Stimulated activated CD8-positive, alpha-beta memory T cell treated with anti-CD3 and anti-CD28 coated beads, Interleukin-2, amount 100 ng/mL, for 48 hours (primary cell): ENCODE results near the gene LRMDA.

Source experiments
- DNase-seq, 2 donors: peaks; one replicate each; pipeline ENCODE4 v3.0.0-alpha.2; 2020; ENCODE audit warnings: low read depth in 2 of 2

The LRMDA gene

DNA sequence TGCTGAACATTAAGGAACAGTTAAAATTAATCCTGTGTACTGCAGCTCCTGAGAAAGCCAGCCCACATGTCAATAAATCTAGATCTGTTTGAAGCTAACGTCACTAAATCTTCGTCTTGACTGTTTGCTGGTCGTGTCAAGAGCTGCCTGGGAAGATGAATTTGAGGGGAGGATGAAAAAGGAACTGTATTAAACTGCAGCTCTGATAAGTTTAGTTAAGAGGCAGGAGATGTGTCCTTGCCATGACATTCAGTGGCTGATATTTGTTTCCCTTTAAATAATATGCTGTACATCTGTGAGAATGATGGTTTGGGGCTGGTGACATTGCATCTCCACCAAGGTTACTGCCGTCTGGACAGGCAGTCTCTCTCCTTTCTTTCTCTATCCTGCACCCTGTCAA, 435.3 kb downstream of the LRMDA start:
- DNase-seq: no peak

DNA sequence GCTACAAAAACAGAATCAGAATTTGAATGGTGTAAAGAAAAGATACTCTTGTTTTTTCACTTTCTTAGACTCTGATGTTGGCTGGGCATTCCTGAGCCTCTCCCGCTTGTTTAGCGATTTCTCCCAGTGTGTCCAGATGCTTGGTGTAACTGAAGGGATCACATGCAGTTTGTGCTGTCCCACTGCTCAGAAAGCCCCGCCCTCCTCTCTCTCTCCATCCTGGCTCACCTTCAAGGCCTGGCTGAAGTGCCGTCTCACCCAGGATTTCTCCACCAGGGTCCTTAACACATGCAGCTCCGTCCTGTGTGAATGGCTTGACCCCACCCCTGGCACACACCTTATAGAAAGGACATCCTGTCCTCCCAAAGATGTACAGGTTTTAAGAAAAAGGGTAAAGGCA, 437.1 kb downstream of the LRMDA start:
- DNase-seq: no peak

DNA sequence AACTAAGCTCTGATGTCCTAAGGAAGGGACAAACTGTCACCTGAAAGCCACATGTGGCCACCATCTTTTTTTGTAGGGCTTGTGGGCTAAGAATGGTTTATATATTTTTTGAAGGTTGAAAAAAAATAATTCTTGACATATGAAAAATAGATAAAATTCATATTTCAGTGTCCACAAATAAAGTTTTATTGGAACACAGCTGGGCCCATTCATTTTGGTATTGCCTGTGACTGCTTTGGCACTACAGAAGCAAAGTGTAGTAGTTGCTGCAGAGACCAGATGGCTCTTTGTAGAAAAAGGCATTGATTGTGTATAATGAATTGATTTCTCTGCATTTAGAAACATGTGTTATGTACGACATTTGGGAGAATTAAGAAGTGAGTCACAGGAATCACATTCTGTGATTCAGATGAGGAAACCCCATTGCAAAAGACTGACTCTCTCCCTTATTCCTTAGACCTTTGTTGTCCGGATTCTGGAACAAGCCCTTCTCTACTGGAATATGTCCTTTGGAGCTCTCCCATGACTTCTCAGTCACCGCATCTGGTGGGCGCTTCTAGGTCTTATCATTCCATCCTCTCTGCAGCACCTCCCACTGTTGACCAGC, 438.7 kb downstream of the LRMDA start:
- no peak for DNase-seq

DNA sequence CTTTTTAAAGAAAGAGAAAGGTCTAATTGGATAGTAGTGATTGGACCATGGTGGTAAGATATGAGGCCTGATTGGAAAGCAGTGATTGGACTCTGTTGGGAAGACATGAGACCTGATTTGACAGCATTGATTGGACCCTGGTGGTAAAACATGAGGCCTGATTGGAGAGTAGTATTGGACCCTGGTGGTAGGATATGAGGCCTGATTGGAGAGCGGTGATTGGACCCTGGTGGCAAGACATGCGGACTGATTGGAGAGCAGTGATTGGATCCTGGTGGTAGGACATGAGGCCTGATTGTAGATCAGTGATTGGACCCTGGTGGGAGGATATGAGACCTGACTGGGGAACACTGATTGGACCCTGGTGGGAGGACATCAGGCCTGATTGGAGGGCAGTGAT, 444.3 kb downstream of the LRMDA start:
- DNase-seq: no peak

DNA sequence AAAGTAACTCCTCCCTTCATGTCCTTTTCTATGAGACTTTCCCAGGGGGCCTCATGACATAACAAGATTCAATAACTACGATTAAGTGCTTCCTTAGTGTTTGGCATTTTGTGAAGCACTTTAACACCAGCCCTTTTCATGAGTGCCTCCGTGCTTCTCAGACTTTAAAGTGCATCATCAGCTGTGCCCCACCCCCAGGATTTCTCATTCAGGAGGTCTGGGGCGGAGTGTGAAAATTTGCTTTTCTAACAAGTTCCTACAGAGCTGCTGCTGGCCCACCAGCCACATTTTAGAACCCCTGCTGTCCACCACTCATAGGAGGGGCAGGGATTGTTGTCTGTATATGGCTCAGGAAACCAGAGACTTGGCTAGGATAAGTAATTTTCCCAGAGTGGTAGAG, 445.3 kb downstream of the LRMDA start:
- no peak for DNase-seq

DNA sequence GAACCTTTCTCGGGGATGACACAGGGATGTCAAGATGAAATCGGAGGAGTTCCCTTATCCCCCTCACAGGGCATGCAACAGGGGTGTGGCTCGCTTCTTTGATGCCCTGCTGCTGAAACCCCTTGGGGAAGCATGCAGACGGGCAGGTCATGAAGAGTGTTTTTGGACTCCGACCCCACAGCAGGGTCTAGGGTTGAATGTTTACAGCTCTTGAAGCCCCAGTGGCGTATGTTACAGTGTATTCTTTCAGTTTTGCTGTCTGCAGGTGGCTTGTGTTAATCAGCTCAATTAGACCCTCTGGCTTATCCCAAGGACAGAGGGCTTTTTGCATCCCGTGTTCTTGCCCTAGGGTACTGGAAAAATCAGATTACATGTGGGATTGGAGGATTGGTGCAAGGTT, 446.5 kb downstream of the LRMDA start:
- DNase-seq: no peak

DNA sequence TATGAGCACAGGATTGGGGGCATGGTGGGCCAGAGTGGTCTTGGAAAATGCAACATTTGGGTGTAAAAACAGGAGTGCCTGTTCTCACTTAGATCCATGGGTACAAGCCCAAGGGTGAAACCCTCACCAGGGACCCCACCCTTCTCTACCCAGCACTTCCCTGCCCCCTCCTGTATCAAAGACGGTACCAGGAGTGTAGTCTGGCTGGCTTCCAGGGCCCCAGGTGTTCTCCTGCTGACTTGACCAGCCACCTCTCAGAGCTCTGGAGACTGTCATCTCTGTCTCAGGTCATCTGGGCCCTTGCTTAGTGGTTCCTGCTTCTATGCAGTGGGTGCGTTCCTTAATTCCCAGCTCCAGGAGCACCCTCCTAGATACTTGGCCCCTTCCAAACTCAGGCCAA, 447.2 kb downstream of the LRMDA start:
- DNase-seq: no peak

DNA sequence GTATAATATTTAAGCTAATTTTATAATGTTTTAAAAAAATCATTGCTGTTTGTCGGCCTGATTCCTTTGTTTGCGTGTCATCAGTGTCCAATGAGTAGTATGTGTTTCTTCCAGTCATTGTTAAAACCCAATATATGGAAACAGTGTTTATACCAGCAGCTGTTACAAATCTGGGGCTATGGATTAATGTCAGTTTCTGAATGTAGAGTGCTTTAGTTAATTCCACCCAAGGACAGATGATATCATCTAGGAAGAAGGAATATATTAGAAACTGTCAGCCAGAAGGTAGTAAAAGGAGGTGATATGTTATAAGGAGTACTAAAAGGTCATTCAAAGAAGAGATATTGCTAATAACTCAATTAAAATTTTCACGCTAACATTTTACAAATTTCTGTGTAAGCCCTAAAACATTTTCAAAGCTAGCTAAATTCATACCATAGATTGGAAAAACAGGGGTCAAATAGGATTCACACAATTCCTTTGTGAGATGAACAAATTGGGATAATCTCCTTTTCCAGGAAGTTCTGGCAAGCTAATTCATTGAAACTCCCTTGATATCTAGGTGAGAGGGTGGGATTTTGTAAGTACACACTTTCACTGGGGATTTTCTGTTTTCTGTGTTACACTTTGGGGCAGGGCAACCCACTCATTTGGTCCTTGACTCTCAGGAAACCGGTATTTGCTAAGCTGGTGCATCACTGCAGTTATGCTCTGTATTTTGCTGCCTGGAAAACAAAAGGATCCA, 448.8 kb downstream of the LRMDA start:
- DNase-seq: no peak

DNA sequence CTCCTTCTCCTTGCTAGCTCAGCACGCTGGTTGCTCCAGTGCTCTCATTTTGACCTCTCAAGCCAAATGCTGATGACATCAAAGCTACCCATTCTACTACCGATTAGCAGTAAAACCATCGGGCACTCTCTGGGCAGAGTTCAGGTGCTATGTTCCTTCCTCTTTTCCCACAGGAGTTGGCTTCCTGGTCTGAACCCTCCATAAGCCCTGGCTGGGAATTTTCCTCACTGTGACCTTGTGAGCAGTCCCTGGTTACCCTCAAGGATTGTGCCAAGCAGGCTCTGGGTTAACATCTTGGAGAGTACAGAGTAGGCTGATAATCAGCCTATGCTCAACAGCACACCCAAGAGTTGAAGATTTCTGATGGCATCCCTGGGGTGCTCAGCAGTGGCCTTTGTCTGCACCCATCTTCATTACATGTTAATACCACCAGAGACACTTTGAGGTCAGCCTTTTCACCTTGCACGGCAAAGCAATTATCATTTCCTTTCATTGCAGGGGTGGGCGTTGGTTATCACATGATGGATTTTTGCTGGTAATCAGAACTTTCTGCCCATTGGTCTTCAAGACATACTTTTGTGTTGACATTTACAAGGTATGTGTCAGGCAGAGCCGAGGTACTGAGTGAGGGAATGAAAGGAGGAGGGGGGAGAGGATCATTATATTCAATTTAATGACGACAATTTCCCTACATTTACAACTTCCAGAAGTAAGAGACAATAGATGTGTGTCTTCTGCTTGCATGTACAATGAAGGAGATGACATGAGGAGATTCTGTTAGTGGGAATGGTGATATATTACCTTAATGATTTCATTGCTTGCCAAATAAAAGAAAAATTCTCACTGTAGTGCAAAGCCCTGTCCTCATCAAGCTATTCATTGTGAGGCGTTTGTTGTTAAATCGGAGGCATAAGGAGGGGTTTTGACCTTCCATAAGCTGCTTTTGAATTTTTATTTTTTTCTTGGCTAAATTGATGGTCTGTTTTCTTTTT, 452.0 kb downstream of the LRMDA start:
- DNase-seq: no peak

DNA sequence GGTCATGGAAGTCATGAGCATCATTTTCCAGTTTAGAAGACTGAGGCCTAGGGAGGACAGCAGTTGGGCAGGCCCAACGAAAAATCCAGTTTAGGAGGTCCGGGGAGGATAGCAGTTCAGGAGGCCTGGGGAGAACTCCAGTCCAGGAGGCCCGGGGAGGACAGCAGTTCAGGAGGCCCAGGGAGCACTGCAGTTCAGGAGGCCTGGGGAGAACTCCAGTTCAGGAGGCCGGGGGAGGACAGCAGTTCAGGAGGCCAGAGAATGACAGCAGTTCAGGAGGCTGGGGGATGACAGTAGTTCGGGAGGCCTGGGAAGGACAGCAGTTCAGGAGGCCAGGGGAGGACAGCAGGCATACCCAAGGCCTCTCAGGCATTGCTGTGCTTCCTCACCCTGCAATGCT, 453.4 kb downstream of the LRMDA start:
- no peak for DNase-seq

DNA sequence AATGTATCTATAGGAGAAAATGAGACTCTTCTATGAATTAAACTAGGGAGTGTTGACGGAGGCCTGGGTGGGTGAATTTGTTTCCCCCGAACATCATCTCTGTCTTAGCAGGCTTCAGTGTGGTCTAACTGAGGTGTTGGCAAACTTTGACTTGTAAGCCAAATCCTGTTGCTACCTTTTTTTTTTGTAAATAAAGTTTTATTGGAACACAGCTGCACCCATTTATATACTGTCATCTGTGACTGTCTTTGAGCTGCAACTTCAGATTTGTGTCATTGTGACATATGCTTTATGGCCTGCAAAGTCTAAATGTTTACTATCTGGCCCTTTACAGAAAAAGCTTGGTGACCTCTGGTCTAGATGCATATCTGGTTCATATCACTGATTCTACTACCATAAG, 455.9 kb downstream of the LRMDA start:
- DNase-seq: no peak

DNA sequence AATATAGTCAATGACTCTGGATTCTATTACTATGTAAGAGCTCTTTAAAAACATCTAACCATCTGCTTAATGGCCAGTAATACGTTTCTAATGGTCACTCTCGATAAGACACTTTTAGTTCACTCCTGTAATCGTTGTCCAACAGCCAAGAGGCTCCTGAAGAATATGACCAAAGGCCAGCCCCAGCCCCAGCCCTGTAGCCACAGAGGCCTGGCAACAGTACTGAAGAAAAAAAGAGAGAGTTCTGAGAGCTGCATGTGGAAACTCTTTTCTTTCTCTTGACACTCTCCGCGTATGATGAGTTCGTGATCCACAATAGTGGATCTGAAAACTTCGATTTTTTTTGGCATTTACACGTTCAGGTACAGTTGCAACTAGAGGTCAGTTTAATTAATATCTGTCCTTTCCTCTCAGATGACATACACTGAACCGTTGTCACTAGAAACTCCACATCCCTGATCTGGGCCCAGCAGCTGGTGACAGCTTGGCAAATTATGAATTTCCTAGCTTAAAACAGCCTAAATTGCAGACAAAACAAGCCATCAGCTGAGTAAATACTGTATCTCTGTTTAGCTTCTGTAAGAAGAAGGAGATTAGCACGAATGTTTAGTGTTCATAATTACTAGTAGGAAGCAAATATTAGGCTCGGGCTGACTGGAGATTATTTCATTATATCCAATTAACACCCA, 456.7 kb downstream of the LRMDA start:
- DNase-seq: no peak

DNA sequence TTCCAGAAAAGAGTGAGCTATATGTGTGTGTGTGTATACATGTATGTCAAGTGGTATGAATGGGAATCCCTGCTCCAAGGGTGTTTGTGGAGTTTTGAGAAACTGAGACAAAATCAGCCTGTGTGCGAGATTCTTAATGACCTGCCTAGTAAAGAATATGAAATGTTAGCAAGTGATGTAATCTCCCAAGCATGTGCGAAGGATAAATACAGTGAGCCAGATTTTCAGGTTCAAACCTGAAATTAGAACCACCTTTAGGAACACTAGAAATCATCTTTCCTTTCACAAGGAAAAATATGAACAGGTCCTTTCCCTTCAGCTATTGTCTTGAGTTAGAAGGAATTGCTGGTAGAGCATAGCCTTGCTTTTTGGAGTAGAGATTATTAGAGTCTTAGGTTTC, 457.6 kb downstream of the LRMDA start:
- no peak for DNase-seq

DNA sequence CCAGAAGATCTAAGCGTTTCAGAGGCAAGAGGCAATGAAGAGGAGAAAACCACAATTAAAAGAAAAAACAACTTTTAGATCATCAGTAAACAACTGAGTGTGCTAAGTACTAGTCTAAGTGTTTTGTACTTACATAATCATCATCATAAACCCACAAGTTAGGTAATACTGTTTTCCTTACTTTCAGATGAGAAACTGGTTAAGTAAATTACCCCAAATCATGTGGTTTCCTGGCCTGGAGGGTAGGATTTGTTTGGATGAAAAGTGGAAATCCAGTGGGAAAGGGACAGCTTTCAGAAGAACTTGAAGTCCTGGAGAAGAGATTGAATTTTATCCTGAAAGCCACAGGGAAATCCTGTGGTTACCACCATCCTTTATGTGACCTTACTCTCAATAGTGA, 463.3 kb downstream of the LRMDA start:
- DNase-seq: no peak

DNA sequence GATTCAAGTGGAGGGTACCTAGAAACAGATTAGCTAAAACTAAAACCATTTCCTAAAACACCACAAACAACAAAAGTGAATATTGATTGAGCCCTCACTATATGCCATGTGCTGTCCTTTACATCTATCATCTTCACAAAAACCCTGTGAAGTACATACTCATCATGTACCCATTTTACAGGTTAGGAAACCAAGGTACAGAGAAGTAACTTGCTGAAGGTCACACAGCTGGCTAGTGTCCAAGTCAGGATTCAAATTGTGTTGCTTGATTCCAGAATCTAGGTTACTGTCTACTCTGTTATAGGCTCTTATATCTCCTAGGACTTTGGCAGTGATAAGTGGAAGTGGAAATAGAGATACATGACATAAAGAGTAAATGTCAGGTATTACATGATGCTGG, 463.8 kb downstream of the LRMDA start:
- DNase-seq: no peak

DNA sequence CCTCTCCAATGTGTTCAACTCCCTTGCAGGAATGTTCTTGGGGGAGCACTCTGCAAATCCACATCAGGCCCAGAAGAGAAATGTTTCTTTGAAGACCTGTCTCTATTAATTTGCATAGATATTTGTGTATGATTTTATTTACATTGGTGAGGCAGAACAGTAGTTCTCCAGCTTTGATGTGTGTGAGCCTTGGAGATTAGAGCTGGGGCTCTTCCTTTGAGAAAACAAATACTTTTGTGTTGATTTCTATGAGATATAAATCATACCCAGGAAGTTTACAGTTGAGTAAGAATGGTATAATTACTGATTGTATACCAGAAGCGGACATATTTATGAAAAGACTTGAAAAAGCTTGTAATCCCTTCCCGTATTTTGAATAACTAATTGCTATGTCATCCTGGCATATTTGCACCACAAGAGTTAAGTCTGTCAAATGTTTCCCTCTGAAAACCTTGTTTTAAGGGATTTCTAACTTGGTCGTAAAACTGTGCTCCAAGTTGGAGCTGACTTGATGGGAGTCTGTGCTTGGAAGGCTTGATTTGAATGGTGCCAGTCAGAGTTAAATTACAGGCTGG, 468.5 kb downstream of the LRMDA start:
- no peak for DNase-seq

DNA sequence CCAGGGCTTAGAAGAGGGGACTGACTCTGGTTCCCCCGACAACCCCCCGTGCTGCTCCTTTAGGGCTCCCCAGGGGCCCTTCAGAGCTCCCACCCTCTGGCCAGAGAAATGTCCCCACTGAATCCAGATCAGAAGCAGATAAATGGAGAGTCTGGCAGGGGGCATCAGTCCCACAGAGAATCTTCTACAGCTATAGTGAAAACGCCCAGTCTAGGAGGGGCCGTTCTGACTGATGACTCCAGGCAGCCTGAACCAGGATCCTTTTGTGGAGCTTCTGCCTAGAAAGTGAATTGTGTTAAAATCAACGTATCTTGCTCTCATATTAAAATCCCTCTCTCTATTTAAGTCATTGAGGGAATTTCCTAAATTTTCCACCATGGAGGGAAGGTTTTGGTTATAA, 471.4 kb downstream of the LRMDA start:
- DNase-seq: no peak

DNA sequence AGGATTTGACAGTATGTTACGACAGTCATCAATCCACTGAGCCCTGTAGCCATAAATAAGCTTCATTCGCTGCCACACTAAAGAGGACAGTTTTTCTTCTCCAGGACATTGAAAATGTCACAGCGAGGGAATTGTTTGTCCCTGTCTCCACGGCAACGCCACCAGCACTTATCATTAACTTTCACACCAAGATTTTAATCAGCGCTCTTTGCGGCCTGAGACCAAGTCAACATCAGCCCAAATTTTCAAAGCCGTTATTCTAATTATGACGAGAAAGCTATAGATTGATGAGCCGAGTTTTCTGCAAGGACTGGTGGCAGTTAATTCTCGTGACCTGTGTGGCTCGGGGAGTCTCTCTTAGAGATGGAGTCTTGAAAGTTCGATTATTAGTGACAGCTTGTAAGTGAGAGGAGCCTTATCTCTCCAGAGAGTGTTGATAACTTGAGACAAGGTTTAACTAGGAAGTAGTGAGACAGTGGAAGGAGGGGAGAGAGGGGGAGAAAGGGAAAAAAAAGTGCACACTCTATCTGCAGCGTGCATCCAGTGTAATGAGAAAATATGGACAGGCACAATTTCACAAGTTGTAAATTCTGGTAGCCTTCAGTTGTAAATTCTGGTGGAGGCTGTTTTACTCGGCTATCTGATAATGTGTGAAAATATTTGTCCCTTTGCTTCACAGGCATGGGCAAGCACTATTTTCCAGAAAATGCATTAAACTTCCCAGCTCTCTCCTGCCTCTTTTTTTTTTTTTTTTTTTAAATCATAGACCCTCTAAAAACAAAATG, 473.3 kb downstream of the LRMDA start:
- DNase-seq: no peak

DNA sequence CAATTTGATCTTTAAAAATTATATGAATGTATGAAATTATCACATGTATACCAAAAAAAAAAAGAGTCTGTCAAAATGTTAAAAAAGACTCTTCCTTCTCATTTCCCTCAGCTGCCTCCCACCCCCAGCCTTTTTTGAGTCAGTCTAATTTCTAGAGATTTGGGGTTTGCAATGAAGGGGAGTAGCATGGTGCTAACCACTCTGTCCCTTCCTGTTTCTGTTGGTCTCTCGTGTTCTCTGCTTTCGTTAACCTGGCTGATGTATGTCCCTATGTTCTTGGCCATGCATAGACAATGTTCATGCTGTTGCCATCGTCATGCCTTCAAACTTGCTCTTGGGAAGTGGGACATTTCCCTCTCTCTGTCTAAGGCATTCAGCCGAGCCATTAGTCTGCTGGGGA, 474.1 kb downstream of the LRMDA start:
- no peak for DNase-seq

DNA sequence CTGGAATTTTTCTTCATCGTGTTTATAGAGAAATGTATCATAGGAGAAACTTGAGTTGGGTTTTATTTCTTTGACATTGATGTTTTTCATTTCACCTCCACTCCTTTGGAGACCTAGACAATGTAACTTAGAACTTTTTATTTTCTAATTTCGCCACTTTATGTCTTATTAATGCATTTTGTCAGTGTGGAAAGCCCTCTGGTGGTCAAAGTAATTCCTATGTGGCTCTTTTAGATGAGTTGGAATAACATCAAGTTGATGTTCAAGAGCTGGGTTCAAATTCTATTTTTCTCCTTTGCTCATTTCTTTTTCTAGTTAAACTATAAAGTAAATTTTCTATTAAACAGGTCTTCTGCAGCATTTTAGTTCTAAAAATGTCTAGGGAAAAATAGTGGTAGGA, 478.6 kb downstream of the LRMDA start:
- DNase-seq: no peak

DNA sequence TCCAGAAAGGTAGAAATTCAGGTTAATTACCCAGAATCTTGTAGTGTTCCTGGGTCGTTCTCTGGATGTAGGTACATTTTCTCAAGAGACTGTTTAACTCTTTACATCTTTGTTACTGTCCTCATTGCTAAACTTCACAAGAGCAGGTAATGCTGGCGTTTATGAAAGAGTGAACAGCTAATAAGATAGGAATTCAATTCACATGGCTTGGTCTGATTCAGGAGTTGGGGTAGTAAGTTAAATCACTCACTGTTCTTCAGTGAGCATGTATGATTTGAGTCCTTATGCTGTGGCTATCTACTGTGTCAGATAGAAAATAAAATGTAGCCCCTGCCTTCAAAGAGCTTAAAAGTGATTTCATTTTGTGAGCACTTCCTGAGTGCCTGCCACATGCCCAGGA, 480.0 kb downstream of the LRMDA start:
- DNase-seq: no peak
